ENCODE data around the gene RBM44.

GRCh38 chr2:237766340-237766739 is 32.2 kb upstream of the RBM44 start:
- TF ChIP-seq CTCF (IDR thresholded peaks at IDR 0.05) (no peak), POLR2A (IDR thresholded peaks at IDR 0.05) (no peak)

Measured in uterus (tissue), 2 donors.